ENCODE data around the gene TRIOBP. TPM values are rescaled to one million over a fixed set of nuclear protein-coding genes. Genes with fewer than 3 reads are reported as not detected.
A peak's percentile ranks its signal among the peaks of the same experiment; 100 is the strongest.

The TRIOBP gene
- total RNA-seq, 1 experiment from 2014 or later: 170 TPM

DNA sequence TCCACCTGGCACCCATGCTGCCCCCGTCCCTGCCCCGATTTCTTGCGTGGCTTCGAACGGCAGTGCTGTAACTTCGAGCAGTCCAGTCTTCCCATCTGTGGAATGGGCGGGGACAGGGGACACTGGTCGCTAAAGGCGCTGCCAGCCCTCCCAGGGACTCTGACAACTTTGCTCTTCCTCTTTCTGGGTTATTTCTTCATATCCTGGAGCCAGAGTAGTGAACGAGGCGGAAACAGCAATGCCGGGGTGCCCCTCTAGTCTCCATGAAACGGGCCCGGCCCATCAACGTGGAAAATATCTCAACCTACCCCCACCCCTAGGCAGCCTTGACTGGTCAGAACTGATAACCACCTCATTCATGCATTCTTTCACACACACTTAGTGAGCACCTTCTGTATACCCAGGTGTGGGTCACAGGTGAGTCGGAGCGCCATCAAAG is 42.8 kb downstream of the TRIOBP start:
- no peaks in the 10 kb centered on the region for H3K36me3 ChIP-seq (ENCODE audit: low read depth)
- H3K4me3 ChIP-seq: no peak overlapping the region
- no peaks in the 10 kb centered on the region for H3K9me3 ChIP-seq (ENCODE audit: insufficient read depth, low read depth)
- no peaks in the 10 kb centered on the region for H4K20me1 ChIP-seq (ENCODE audit: insufficient read depth)
- H3F3A ChIP-seq (ENCODE audit: insufficient read depth, low read depth): peaks cover 35% of the 10 kb centered on the region
- peaks cover 36% of the 10 kb centered on the region for H3K4me1 ChIP-seq (replicated peaks; ENCODE audit: insufficient read depth)
- no peaks in the 10 kb centered on the region for H3K9me2 ChIP-seq (ENCODE audit: insufficient read depth)
- no peak for DNase-seq
- CTCF ChIA-PET: no interaction called here
- H3K4me2 ChIP-seq: no peak overlapping the region
- no peaks in the 10 kb centered on the region for H3K27me3 ChIP-seq (ENCODE audit: insufficient read depth, low read depth)
- intact Hi-C loops (cut with micrococcal nuclease; ENCODE audit: unreplicated experiment): no loop called here
- H2AFZ ChIP-seq: no peak overlapping the region
- no TSS peak for BruUV-seq (replicated peaks)
- POLR2A ChIA-PET (ENCODE audit: unreplicated experiment): no interaction called here
- TF ChIP-seq, protein P1, sequence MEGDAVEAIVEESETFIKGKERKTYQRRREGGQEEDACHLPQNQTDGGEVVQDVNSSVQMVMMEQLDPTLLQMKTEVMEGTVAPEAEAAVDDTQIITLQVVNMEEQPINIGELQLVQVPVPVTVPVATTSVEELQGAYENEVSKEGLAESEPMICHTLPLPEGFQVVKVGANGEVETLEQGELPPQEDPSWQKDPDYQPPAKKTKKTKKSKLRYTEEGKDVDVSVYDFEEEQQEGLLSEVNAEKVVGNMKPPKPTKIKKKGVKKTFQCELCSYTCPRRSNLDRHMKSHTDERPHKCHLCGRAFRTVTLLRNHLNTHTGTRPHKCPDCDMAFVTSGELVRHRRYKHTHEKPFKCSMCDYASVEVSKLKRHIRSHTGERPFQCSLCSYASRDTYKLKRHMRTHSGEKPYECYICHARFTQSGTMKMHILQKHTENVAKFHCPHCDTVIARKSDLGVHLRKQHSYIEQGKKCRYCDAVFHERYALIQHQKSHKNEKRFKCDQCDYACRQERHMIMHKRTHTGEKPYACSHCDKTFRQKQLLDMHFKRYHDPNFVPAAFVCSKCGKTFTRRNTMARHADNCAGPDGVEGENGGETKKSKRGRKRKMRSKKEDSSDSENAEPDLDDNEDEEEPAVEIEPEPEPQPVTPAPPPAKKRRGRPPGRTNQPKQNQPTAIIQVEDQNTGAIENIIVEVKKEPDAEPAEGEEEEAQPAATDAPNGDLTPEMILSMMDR (conservative IDR thresholded peaks at IDR 0.05): no peak
- no peak overlapping the region for H3K27ac ChIP-seq
- H3K79me2 ChIP-seq (ENCODE audit: low read depth): peaks cover 5% of the 10 kb centered on the region

DNA sequence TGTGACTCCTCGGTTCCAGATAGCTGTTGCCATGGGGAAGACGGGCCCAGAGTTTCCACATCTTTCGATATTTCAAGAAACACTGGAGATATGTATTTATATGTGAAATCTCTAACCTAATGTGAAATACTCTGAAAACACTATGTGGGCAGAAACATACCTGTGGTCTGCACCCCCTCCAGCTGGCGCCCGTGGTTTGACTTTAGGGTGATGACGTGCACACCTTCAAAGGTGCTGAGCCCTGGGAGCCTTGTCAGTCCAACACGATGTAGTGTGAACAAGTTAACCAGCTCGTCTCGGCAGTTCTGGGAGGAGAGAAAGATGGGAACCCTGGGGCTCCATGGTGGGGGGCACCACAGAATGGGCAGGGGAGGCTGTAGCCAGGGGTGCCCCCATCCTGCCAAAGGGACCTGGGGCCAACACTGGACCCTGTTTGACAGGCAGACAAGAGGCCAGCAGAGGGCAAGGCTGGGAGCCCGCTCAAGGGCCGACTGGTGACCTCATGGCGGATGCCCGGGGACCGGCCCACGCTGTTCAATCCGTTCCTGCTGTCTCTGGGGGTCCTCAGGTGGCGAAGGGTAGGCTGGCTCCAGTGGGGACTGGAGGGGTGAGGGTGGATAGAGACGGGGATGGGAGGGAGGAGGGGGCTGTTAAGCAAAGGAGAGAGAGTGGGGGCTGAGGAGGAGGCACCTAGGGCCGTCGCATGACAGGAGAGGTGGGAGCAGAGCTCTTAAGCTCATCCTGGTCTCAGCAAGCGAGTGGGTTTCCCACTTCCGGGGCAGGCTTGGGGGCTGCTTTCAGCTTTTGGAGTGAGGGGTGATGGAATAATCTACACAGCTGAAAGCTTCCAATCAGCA is 43.8 kb downstream of the TRIOBP start:
- Histone ChIP-seq H3K9me2 (ENCODE audit: insufficient read depth) (no peaks in the 10 kb centered on the region), H3K27me3 (ENCODE audit: insufficient read depth, low read depth) (no peaks in the 10 kb centered on the region), H3K4me3 (no peak overlapping the region), H3K4me2 (no peak overlapping the region), H3F3A (ENCODE audit: insufficient read depth, low read depth) (peaks cover 41% of the 10 kb centered on the region), H3K27ac (no peak overlapping the region), H4K20me1 (ENCODE audit: insufficient read depth) (no peaks in the 10 kb centered on the region), H3K36me3 (ENCODE audit: low read depth) (no peaks in the 10 kb centered on the region), H2AFZ (no peak overlapping the region), H3K79me2 (ENCODE audit: low read depth) (peaks cover 13% of the 10 kb centered on the region), H3K4me1 (replicated peaks; ENCODE audit: insufficient read depth) (peaks cover 43% of the 10 kb centered on the region), H3K9me3 (ENCODE audit: insufficient read depth, low read depth) (no peaks in the 10 kb centered on the region)
- no TSS peak for BruUV-seq (replicated peaks)
- intact Hi-C loops (cut with micrococcal nuclease; ENCODE audit: unreplicated experiment): no loop called here
- POLR2A ChIA-PET (ENCODE audit: unreplicated experiment): interaction anchor here (0.6 kb wide), 1 partner anchor 113 kb away, joined by 4 read pairs; no protein-coding TSS in a partner anchor
- CTCF ChIA-PET: interaction anchor here (1.0 kb wide), 1 partner anchor 11 kb away, joined by 3 read pairs; no protein-coding TSS in a partner anchor
- no peak for DNase-seq
- TF ChIP-seq, protein P1 (conservative IDR thresholded peaks at IDR 0.05): no peak
- TF ChIP-seq EZH2 (IDR thresholded peaks at IDR 0.05; ENCODE audit: low read depth): no peak

DNA sequence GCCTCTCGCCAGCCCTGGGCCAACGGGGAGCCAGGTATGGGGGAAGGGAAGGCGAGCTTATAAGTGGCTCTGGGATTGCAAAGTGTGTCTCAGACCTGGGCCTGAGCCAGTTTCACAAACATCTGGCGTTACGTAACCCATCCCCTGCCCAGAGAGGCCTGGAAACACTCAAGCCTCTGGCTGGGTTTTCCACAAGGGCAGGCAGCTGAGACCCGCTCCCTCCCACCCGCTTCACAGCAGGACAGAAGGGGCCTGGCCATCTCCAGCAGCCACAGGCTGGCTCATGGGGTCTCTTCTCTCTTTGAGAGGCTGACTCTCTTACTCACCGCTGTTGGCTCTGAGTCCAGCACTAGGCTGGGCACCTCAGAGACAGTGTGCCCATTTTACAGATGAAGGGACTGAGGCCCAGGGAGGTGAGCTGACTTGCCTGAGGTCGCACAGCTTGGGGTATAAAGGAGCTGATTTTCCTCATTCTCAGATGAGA is 44.5 kb downstream of the TRIOBP start:
- H3K36me3 ChIP-seq (ENCODE audit: low read depth): no peaks in the 10 kb centered on the region

More for the DNA sequence above, 44.5 kb downstream of the TRIOBP start:
- DNase-seq: no peak
- Histone ChIP-seq H3F3A (ENCODE audit: insufficient read depth, low read depth) (peaks cover 41% of the 10 kb centered on the region), H3K27me3 (ENCODE audit: insufficient read depth, low read depth) (no peaks in the 10 kb centered on the region), H3K9me3 (ENCODE audit: insufficient read depth, low read depth) (no peaks in the 10 kb centered on the region), H3K4me3 (no peak overlapping the region), H4K20me1 (ENCODE audit: insufficient read depth) (no peaks in the 10 kb centered on the region), H3K27ac (peak overlapping the region; percentile 57), H3K4me2 (peak overlapping the region; percentile 18; the same call in 1 of the 2 replicates), H3K4me1 (replicated peaks; ENCODE audit: insufficient read depth) (peaks cover 43% of the 10 kb centered on the region), H3K9me2 (ENCODE audit: insufficient read depth) (no peaks in the 10 kb centered on the region), H2AFZ (no peak overlapping the region), H3K79me2 (ENCODE audit: low read depth) (peaks cover 15% of the 10 kb centered on the region)
- ChIA-PET CTCF (no interaction called here), POLR2A (ENCODE audit: unreplicated experiment) (interaction anchor here (0.6 kb wide), 2 partner anchors 44 to 113 kb away, joined by 3 to 4 read pairs; no protein-coding TSS in a partner anchor)
- intact Hi-C loops (cut with micrococcal nuclease; ENCODE audit: unreplicated experiment): no loop called here
- TF ChIP-seq, protein P1 (conservative IDR thresholded peaks at IDR 0.05): no peak
- no peak for TF ChIP-seq EZH2 (IDR thresholded peaks at IDR 0.05; ENCODE audit: low read depth)
- BruUV-seq (replicated peaks): no TSS peak

Data from PC-9 (cell line).